Omental fat pad (tissue), 4 donors: Measurements from ENCODE around the gene NSD1. TPM values are rescaled to one million over a fixed set of nuclear protein-coding genes. Genes with fewer than 3 reads are reported as not detected.

Source experiments
- ATAC-seq: fragments of 150-250 bp; one replicate; pipeline ENCODE4 v1.9.1; 2016; ENCODE audit warnings: mild to moderate bottlenecking, moderate library complexity; ENCODE audit not compliant: low FRiP score
- DNase-seq: peaks from one replicate; pipeline ENCODE4 v3.0.0-alpha.2; 2019; ENCODE audit warnings: low spot score
- CTCF ChIP-seq, 3 donors: fragments of 450-650 bp; IDR thresholded peaks; one replicate each; pipeline ENCODE4 v1.5.1; 2016 to 2017; ENCODE audit warnings: antibody characterized with exemption in 3 of 3, mild to moderate bottlenecking in 3 of 3, moderate library complexity in 2 of 3
- total RNA-seq, 4 donors: library from RNA; depleted of rRNA; stranded (reverse); fragments of >200 nt; gene quantifications; one replicate each; pipeline ENCODE4 v1.1.0, GENCODE V29; 2016

Gene NSD1
- total RNA-seq, 4 donors from 2014 or later, result 32.3 to 52.6 (median 36.1) TPM

DNA sequence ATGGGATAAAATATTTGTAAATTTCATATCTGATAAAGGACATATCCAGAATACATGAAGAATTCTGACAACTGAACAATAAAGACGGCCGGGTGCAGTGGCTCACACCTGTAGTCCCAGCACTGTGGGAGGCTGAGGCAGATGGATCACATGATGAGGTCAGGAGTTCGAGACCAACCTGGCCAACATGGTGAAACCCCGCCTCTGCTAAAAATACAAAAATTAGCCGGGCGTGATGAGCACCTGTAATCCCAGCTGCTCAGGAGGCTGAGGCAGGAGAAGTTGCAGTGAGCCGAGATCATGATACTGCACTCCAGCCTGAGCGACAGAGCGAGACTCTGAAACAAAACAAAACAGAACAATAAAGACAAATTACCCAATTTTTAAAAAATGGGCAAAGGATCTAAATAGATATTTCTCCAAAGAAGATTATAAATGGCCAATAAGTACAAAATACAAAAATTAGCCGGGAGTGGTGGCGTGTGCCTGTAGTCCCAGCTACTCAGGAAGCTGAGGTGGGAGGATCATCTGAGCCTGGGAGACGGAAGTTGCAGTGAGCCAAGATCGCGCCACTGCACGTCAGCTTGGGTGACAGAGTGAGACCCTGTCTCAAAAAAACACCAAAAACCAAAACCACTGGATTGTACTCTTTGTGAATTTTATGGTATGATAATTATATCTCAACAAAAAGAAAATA is 9.6 kb upstream of the NSD1 start:
- no peak for TF ChIP-seq CTCF (IDR thresholded peaks at IDR 0.05)
- DNase-seq (no peak), ATAC-seq (no peak)

DNA sequence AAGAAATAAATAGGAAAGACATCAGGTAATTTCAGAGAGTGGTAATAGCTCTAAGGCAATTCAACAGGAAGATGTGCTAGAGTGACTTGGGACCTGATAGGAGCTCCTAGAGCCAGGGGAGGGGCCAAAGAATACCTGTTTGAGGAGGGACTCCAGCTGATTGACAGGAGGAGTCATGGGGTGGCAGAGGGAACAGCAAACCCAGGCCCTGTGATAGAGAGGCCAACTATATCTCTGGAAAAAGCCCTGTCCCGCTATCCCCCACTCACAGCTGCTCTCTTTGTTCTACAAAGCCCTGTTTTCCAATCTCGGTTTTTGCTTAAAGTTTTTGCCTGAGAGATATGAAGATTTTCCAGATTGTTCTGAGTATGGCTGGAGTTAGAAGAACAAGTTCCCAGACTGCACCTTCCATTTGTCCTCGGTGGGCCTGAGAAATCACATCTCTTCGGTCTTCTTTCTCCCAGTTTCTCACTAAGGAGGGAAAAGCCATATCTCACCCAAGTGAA is 9.0 kb upstream of the NSD1 start:
- no peak for TF ChIP-seq CTCF (IDR thresholded peaks at IDR 0.05)
- no peak for ATAC-seq
- DNase-seq, result no peak

- ATAC-seq (no peak), DNase-seq (no peak)
- TF ChIP-seq CTCF (IDR thresholded peaks at IDR 0.05), result no peak
These were observed 6.8 kb upstream of the NSD1 start for GRCh38 chr5:177126771-177127170.

GRCh38 chr5:177128551-177128981 is 5.0 kb upstream of the NSD1 start:
- no peak for DNase-seq
- ATAC-seq, result no peak

DNA sequence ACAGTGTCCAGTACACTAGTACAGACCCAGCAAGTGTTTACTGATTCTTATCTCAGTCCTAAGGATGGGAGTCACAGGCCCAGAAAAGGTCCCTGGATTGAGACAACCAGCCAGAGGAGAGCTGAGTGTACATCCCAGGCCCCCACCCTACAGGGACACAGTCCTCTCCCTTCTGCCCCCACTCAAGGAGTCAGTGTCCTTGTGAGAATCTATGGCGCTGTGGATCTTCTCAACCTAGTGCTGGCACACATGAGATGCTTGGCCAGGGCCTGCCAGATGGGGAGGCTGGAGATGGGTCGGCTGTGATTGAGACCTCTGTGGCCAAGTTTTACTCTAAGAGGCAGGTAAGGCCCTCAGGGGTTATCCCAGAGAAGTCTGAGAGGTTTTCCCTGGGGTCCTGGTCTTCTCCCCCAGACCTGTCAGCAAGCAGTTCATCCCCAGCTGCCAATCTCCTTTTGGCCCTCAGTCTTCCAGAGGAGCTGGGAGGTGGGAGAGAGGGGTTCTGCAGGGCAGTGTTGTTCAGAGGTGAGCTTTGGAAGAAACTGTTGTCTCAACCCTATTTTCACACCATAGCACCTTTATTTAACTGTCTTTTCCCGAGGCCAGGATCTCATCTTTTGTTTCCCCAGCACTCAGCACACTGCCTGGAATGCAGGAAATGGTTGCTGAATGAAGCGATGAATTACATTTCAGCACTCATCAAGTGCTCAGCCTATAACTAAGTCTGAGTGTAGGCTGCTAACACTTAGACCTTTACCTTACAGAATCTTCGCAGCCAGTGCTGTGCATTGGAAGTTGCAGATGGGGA is 3.2 kb upstream of the NSD1 start:
- no peak for ATAC-seq
- DNase-seq, result no peak
- TF ChIP-seq CTCF (IDR thresholded peaks at IDR 0.05), result no peak

More at GRCh38 chr5:177128551-177128981, 5.0 kb upstream of the NSD1 start:
- TF ChIP-seq CTCF (IDR thresholded peaks at IDR 0.05), result no peak

- no peak for TF ChIP-seq CTCF (IDR thresholded peaks at IDR 0.05)
- ATAC-seq (no peak), DNase-seq (no peak)
These were observed 2.6 kb upstream of the NSD1 start for GRCh38 chr5:177131019-177131320.
